Kidney (tissue), 22 donors: ENCODE data around the gene OR8B8. TPM values are rescaled to one million over a fixed set of nuclear protein-coding genes. Genes with fewer than 3 reads are reported as not detected.

Experiments
- DNase-seq, 5 donors: peaks; one replicate each; pipeline ENCODE4 v3.0.0-alpha.2; 2013 to 2020
- FAIRE-seq: peaks from 2 replicates; lab custom pipeline; 2012; peaks lifted over from hg19 to GRCh38; lab: Jason Lieb, UNC
- H3K27ac ChIP-seq, 2 donors: one replicate each; pipeline ENCODE4 v1.7.0; 2013; ENCODE audit warnings: low read depth in 2 of 2, low read length in 2 of 2, inconsistent platforms in 1 of 2
- H3K27me3 ChIP-seq: one replicate; pipeline ENCODE4 v1.7.1; 2013; ENCODE audit warnings: low read length, inconsistent platforms; ENCODE audit not compliant: control insufficient read depth, insufficient read depth
- H3K36me3 ChIP-seq, 3 donors: one replicate each; pipeline versions ENCODE4 v1.7.0 to v1.7.1; 2013; ENCODE audit warnings: low read length in 3 of 3, control low read depth in 1 of 3, inconsistent platforms in 1 of 3; ENCODE audit not compliant: insufficient read depth in 3 of 3, control insufficient read depth in 2 of 3
- H3K4me1 ChIP-seq, 3 donors: one replicate each; pipeline versions ENCODE4 v1.7.0 to v1.7.1; 2013; ENCODE audit warnings: low read length in 3 of 3, inconsistent platforms in 1 of 3, low read depth in 1 of 3; ENCODE audit not compliant: control insufficient read depth in 2 of 3, insufficient read depth in 2 of 3
- H3K4me3 ChIP-seq, 3 donors: one replicate each; pipeline versions ENCODE4 v1.7.0 to v1.8.1; 2013; ENCODE audit warnings: low read length in 3 of 3, control low read depth in 1 of 3, inconsistent platforms in 1 of 3
- H3K9ac ChIP-seq, 3 donors: one replicate each; pipeline versions ENCODE4 v1.7.0 to v1.7.1; 2013; ENCODE audit warnings: low read length in 3 of 3, control low read depth in 1 of 3, inconsistent platforms in 1 of 3
- H3K9me3 ChIP-seq, 3 donors: one replicate each; pipeline versions ENCODE4 v1.7.0 to v1.7.1; 2013; ENCODE audit warnings: low read length in 3 of 3, control low read depth in 1 of 3, inconsistent platforms in 1 of 3; ENCODE audit not compliant: control insufficient read depth in 2 of 3, insufficient read depth in 1 of 3
- CTCF ChIP-seq: IDR thresholded peaks from 3 replicates; pipeline ENCODE4 v1.5.1; 2012; ENCODE audit warnings: mild to moderate bottlenecking, moderate library complexity, borderline replicate concordance; ENCODE audit not compliant: insufficient read depth; ENCODE audit errors: extremely low read depth
- intact Hi-C: fragments of 100-400 bp; cut with DNase I; formaldehyde crosslinking; loops from one replicate; pipeline ENCODE4 v1.11.1; 2022
- long read RNA-seq, 10 donors: library from polyadenylated mRNA in 1 of 10; unstranded in 1 of 10; transcript quantifications; one replicate each; pipeline ENCODE4 v2.0.0 and lab custom pipeline, GENCODE V29; 2021 to 2026
- polyA plus RNA-seq: library from polyadenylated mRNA; stranded (reverse); fragments of 350-450 nt; fragmentation: Illumina TruSeq; extraction: RNeasy Lipid Tissue Mini Kit (QIAGEN cat#74804); gene quantifications from one replicate; pipeline ENCODE4 v1.2.3, GENCODE V29; 2014; ENCODE audit warnings: low read depth, low replicate concordance; ENCODE audit not compliant: insufficient read depth
- total RNA-seq: library from RNA; stranded (reverse); fragmentation: NEBNext Ultra II Directional; extraction: Animal tissue kit (Norgen Biotek cat#: 25700); gene quantifications from one replicate; pipeline ENCODE4 v1.2.1, GENCODE V29; 2021
- donor health status: control.
- donor health status: control.
- donor health status: control.
- donor health status: control.
- donor health status: control.
- donor health status: DM: yes; HTN: yes; CAD: no.
- donor health status: Normal renal cell carcinoma (clear cell type).

OR8B8 gene
- total RNA-seq = not detected
- polyA plus RNA-seq = not detected
- long read RNA-seq, donor 1 = 0 reads
- long read RNA-seq, donor 2 = 0 reads
- long read RNA-seq, donor 3 = 0 reads
- long read RNA-seq, donor 4 = 0 reads
- long read RNA-seq, donor 5 = 0 reads
- long read RNA-seq, donor 6 = 0 reads
- long read RNA-seq, donor 7 = 0 reads
- long read RNA-seq, donor 8 = 0 reads
- long read RNA-seq, donor 9 = 0 reads
- long read RNA-seq, donor 10 = 0 reads

GRCh38 chr11:124445646-124446150 lies at the start of gene OR8B8:
Gene OR8B8, minus strand, starts transcription at chr11:124445696. Its CDS starts 4,611 bp downstream, at chr11:124441085.
- FAIRE-seq (no peak), DNase-seq (no peak)
- Histone ChIP-seq H3K9me3 (peaks cover 0 to 3% (median 0%) of the 10 kb centered on the region in 3 donors), H3K4me1 (no peaks in the 10 kb centered on the region), H3K4me3 (no peak within 1 kb of the TSS), H3K36me3 (no peaks in the 10 kb centered on the region), H3K27me3 (no peaks in the 10 kb centered on the region), H3K27ac (no peak within 1 kb of the TSS), H3K9ac (no peak within 1 kb of the TSS)
- intact Hi-C loops = no loop called here
- no peak for TF ChIP-seq CTCF

GRCh38 chr11:124493016-124493655 lies 47.6 kb upstream of the OR8B8 start:
- no peak for DNase-seq
- intact Hi-C loops = no loop called here

GRCh38 chr11:124483422-124483821 lies 37.9 kb upstream of the OR8B8 start:
- Histone ChIP-seq H3K36me3 (no peaks in the 10 kb centered on the region), H3K27ac (no peak overlapping the region)
- FAIRE-seq = no peak

More at GRCh38 chr11:124493016-124493655, 47.6 kb upstream of the OR8B8 start:
- no peak for FAIRE-seq
- H3K4me3 ChIP-seq = no peak overlapping the region
- no peaks in the 10 kb centered on the region for H3K9me3 ChIP-seq
- H3K27ac ChIP-seq = no peak overlapping the region
- TF ChIP-seq CTCF = no peak
- no peak overlapping the region for H3K9ac ChIP-seq
- H3K4me1 ChIP-seq = no peaks in the 10 kb centered on the region
- H3K27me3 ChIP-seq = no peaks in the 10 kb centered on the region
- no peaks in the 10 kb centered on the region for H3K36me3 ChIP-seq

More at GRCh38 chr11:124483422-124483821, 37.9 kb upstream of the OR8B8 start:
- intact Hi-C loops = no loop called here
- Histone ChIP-seq H3K9me3 (peaks cover 0 to 2% (median 0%) of the 10 kb centered on the region in 3 donors), H3K9ac (no peak overlapping the region), H3K27me3 (no peaks in the 10 kb centered on the region), H3K4me3 (no peak overlapping the region), H3K4me1 (peaks cover 0 to 3% (median 0%) of the 10 kb centered on the region in 3 donors)
- no peak for TF ChIP-seq CTCF
- DNase-seq = no peak
